Spleen (tissue), 7 donors: ENCODE results near the gene ARHGAP25.

ENCODE experiments used
- CTCF ChIP-seq, 11 experiments: fragments of 200-600 bp in 7 of 11; fragments of 450-650 bp in 4 of 11; sonication (generic) in 4 of 11; IDR thresholded peaks in 8 of 11; conservative IDR thresholded peaks in 3 of 11; 1 replicate in 7 of 11; 2 replicates in 4 of 11; pipeline versions ENCODE4 v1.4.0 to v1.8.0; 2016 to 2021; ENCODE audit warnings: antibody characterized with exemption in 11 of 11, inconsistent platforms in 4 of 11, mild to moderate bottlenecking in 1 of 11
- POLR2A ChIP-seq, 3 donors: fragments of 450-650 bp; IDR thresholded peaks; one replicate each; pipeline ENCODE4 v1.5.1; 2017; ENCODE audit warnings: antibody characterized with exemption in 3 of 3, mild to moderate bottlenecking in 1 of 3
- POLR2AphosphoS5 ChIP-seq, 3 donors: sonication (generic); formaldehyde crosslinking; IDR thresholded peaks; one replicate each; pipeline ENCODE4 v1.5.1; 2017; ENCODE audit warnings: antibody characterized with exemption in 3 of 3
- donor health status: DM: no; HTN: no; CAD: no; lungs with moderate emphysema.
- donor health status: DM: no; HTN: no; CAD: no.
- donor health status: DM: no; HTN: no; CAD: no.

DNA sequence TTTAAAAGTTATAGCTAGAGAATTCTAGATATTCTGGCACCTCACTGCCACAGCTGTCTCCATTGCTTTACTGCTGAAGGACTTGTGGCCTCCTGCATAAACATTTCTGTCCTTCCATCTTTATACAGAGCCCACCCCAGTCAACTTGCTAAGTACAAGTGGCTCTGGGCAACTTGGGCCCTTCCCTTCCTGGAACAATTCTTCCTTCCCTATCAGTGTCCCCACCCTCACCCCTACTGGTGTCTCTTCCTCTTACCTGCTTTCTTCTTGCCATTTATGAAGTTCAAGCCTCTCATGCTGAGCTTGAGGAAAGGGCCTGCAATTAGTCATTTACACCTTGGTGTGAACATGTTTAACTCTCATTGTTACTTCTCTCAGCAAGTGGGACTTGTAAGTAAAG, 45.0 kb downstream of the ARHGAP25 start:
- TF ChIP-seq POLR2A (IDR thresholded peaks at IDR 0.05) (no peak), CTCF (IDR thresholded peaks at IDR 0.05 in 8 of 11, conservative IDR thresholded peaks at IDR 0.05 in 3 of 11) (no peak), POLR2AphosphoS5 (IDR thresholded peaks at IDR 0.05) (no peak)
